H9 (cell line): Measurements from ENCODE around the gene CTCFL. TPM values are rescaled to one million over a fixed set of nuclear protein-coding genes. Genes with fewer than 3 reads are reported as not detected.

Source experiments
- DNase-seq: peaks from one replicate; pipeline ENCODE4 v3.0.0-alpha.2; 2017
- H2AFZ ChIP-seq: one replicate; pipeline ENCODE4 v1.6.1; 2013; ENCODE audit warnings: mild to moderate bottlenecking, low read length, control low read depth, moderate library complexity
- H2AK5ac ChIP-seq: 2 replicates; pipeline ENCODE4 v1.6.1; 2013; ENCODE audit warnings: low read length, control low read depth, mixed read lengths; ENCODE audit not compliant: insufficient read length
- H2BK120ac ChIP-seq: one replicate; pipeline ENCODE4 v1.6.1; 2013; ENCODE audit warnings: low read depth, mild to moderate bottlenecking, low read length, control low read depth, inconsistent platforms; ENCODE audit not compliant: poor library complexity, severe bottlenecking
- H2BK12ac ChIP-seq: 2 replicates; pipeline ENCODE4 v1.6.1; 2013; ENCODE audit warnings: low read length, control low read depth, mixed read lengths, low read depth; ENCODE audit not compliant: insufficient read length
- H2BK15ac ChIP-seq: 2 replicates; pipeline ENCODE4 v1.6.1; 2013; ENCODE audit warnings: low read depth, low read length, control low read depth
- H2BK20ac ChIP-seq: one replicate; pipeline ENCODE4 v1.6.1; 2013; ENCODE audit warnings: low read depth, mild to moderate bottlenecking, low read length, control low read depth, inconsistent platforms; ENCODE audit not compliant: poor library complexity, severe bottlenecking
- H2BK5ac ChIP-seq: 2 replicates; pipeline ENCODE4 v1.6.1; 2013; ENCODE audit warnings: low read length, control low read depth, mixed read lengths; ENCODE audit not compliant: insufficient read length
- H3K14ac ChIP-seq: 2 replicates; pipeline ENCODE4 v1.6.1; 2013; ENCODE audit warnings: low read length, control low read depth; ENCODE audit not compliant: insufficient read depth
- H3K18ac ChIP-seq: 2 replicates; pipeline ENCODE4 v1.6.1; 2013; ENCODE audit warnings: low read depth, mild to moderate bottlenecking, mixed read lengths, low read length, control low read depth; ENCODE audit not compliant: insufficient read length
- H3K23ac ChIP-seq: 2 replicates; pipeline ENCODE4 v1.6.1; 2013; ENCODE audit warnings: low read length, control low read depth, mixed read lengths, low read depth; ENCODE audit not compliant: insufficient read length
- H3K23me2 ChIP-seq: 2 replicates; pipeline ENCODE4 v1.6.1; 2013; ENCODE audit warnings: low read depth, mild to moderate bottlenecking, mixed read lengths, low read length, control low read depth; ENCODE audit not compliant: insufficient read length, poor library complexity, severe bottlenecking
- H3K27ac ChIP-seq: 2 replicates; pipeline ENCODE4 v1.5.1; 2013; ENCODE audit warnings: low read length, control low read depth, mixed read lengths, low read depth; ENCODE audit not compliant: insufficient read length
- H3K27me3 ChIP-seq: 2 replicates; pipeline ENCODE4 v1.6.1; 2013; ENCODE audit warnings: low read length, control low read depth, inconsistent platforms; ENCODE audit not compliant: insufficient read depth
- H3K4ac ChIP-seq: 2 replicates; pipeline ENCODE4 v1.6.1; 2013; ENCODE audit warnings: low read depth, mild to moderate bottlenecking, control low read depth, inconsistent platforms, low read length, moderate library complexity
- H3K4me1 ChIP-seq: 2 replicates; pipeline ENCODE4 v1.6.1; 2013; ENCODE audit warnings: low read length, control low read depth, inconsistent platforms; ENCODE audit not compliant: insufficient read depth
- H3K4me2 ChIP-seq: 2 replicates; pipeline ENCODE4 v1.6.1; 2013; ENCODE audit warnings: low read length, control low read depth, mixed read lengths; ENCODE audit not compliant: insufficient read length, insufficient read depth
- H3K56ac ChIP-seq: 2 replicates; pipeline ENCODE4 v1.6.1; 2013; ENCODE audit warnings: low read depth, mild to moderate bottlenecking, mixed read lengths, low read length, control low read depth; ENCODE audit not compliant: insufficient read length
- H3K79me1 ChIP-seq: 2 replicates; pipeline ENCODE4 v1.6.1; 2013; ENCODE audit warnings: low read depth, mild to moderate bottlenecking, moderate library complexity, low read length, control low read depth, inconsistent platforms; ENCODE audit not compliant: insufficient read depth, poor library complexity, severe bottlenecking
- H3K79me2 ChIP-seq: 2 replicates; pipeline ENCODE4 v1.6.1; 2013; ENCODE audit warnings: low read length, control low read depth, inconsistent platforms; ENCODE audit not compliant: insufficient read depth
- H3K9ac ChIP-seq: 2 replicates; pipeline ENCODE4 v1.6.1; 2013; ENCODE audit warnings: low read length, control low read depth, mixed read lengths; ENCODE audit not compliant: insufficient read length; ENCODE audit errors: extremely low read depth
- H3K9me3 ChIP-seq: one replicate; pipeline ENCODE4 v1.6.1; 2013; ENCODE audit warnings: low read depth, low read length, inconsistent platforms; ENCODE audit not compliant: control insufficient read depth
- H3T11ph ChIP-seq: one replicate; pipeline ENCODE4 v1.6.1; 2013; ENCODE audit warnings: mild to moderate bottlenecking, low read length, control low read depth, inconsistent platforms
- H4K20me1 ChIP-seq: one replicate; pipeline ENCODE4 v1.6.1; 2013; ENCODE audit not compliant: control insufficient read depth, insufficient read length, insufficient read depth
- H4K5ac ChIP-seq: 2 replicates; pipeline ENCODE4 v1.6.1; 2013; ENCODE audit warnings: low read depth, mild to moderate bottlenecking, mixed read lengths, low read length, control low read depth; ENCODE audit not compliant: insufficient read length
- H4K8ac ChIP-seq: replicated peaks from 2 replicates; pipeline ENCODE4 v1.6.1; 2013; ENCODE audit warnings: low read length, control low read depth, mixed read lengths, low read depth; ENCODE audit not compliant: insufficient read length
- H4K91ac ChIP-seq: 2 replicates; pipeline ENCODE4 v1.6.1; 2013; ENCODE audit warnings: low read depth, mild to moderate bottlenecking, moderate library complexity, mixed read lengths, low read length, control low read depth; ENCODE audit not compliant: insufficient read length
- H3K27ac Mint-ChIP-seq, 3 experiments: 2 replicates in 2 of 3; 3 replicates in 1 of 3; pipeline ENCODE4 v1.8.0; 2020 to 2021; ENCODE audit warnings: mixed read lengths in 3 of 3, mild to moderate bottlenecking in 1 of 3, moderate library complexity in 1 of 3
- H3K27me3 Mint-ChIP-seq: 2 replicates; pipeline ENCODE4 v1.8.0; 2021; ENCODE audit warnings: low read depth, mild to moderate bottlenecking, moderate library complexity, mixed read lengths
- H3K36me3 Mint-ChIP-seq, 3 experiments: 2 replicates in 2 of 3; 3 replicates in 1 of 3; pipeline ENCODE4 v1.8.0; 2020 to 2021; ENCODE audit warnings: low read depth in 3 of 3, mixed read lengths in 3 of 3; ENCODE audit not compliant: insufficient read depth in 1 of 3
- H3K4me1 Mint-ChIP-seq, 2 experiments: 2 replicates each; pipeline ENCODE4 v1.8.0; 2020; ENCODE audit warnings: mixed read lengths in 2 of 2
- H3K4me3 Mint-ChIP-seq, 2 experiments: 2 replicates in 1 of 2; 3 replicates in 1 of 2; pipeline ENCODE4 v1.8.0; 2020 to 2021; ENCODE audit warnings: mild to moderate bottlenecking in 2 of 2, mixed read lengths in 2 of 2, moderate library complexity in 1 of 2
- H3K9me3 Mint-ChIP-seq, 2 experiments: 2 replicates in 1 of 2; 3 replicates in 1 of 2; pipeline ENCODE4 v1.8.0; 2020; ENCODE audit warnings: mild to moderate bottlenecking in 2 of 2, mixed read lengths in 2 of 2, moderate library complexity in 1 of 2
- WGBS: extraction: QIAGEN DNeasy Blood & Tissue Kit; methylation state at CpG from one replicate; pipeline ENCODE4 v1.1.7; 2013; ENCODE audit warnings: missing lambda C conversion rate, low lambda C conversion rate, mixed read lengths; ENCODE audit not compliant: insufficient read length; ENCODE audit errors: extremely low coverage; 5-methylcytosine and 5-hydroxymethylcytosine counted together
- total RNA-seq: library from RNA; stranded (reverse); gene quantifications from 2 replicates; pipeline ENCODE4 v1.2.1, GENCODE V29; 2021
- TF ChIP-seq, protein P1 (sequence below): fragments of 200-600 bp; sonication (generic); conservative IDR thresholded peaks from 3 replicates; pipeline ENCODE4 v1.8.0; 2021; ENCODE audit warnings: antibody characterized with exemption, mild to moderate bottlenecking

CTCFL gene
- total RNA-seq, 1 experiment from 2014 or later, result 0.90 TPM

DNA sequence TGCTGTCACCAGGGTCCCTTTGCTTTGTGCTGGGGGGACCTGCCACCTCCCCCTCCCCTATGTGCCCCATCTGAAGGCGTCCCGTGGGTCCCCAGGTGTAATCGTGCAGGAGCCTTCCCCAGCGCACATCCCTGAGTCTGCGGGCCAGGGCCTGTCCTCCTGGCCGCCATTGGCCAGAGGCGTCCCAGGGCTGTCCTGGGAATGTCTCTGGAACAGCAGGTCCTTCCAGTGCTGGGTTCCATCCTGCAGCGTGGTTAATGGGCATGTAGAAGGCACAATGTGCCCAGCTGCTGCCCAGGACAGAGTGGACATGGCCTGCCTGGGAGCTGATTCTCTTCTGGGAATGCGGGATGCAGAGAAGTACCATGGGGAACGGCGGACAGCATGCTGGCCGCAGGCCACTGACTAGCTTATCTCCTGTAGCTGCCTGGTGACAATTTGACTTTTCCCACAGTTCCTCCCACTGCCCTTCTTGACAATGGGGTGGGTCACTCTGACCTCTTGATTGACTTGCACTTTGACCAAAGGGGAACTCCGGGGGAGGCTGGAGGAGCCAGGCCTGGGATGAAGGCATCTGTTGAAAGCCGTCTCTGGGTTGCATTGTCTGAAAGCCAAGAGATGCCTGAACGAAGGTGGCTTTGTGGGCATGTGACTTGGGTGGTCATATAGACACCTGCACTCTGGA is 64.0 kb downstream of the CTCFL start:
- Histone ChIP-seq H4K20me1 (no peaks in the 10 kb centered on the region), H3K9me3 (no peaks in the 10 kb centered on the region), H2BK15ac (no peak overlapping the region), H4K91ac (no peak overlapping the region), H4K5ac (no peak overlapping the region), H2BK120ac (no peak overlapping the region), H3K9ac (no peak overlapping the region), H2BK5ac (no peak overlapping the region), H2AK5ac (no peak overlapping the region), H3K23ac (no peak overlapping the region), H3K4me2 (no peak overlapping the region), H3K79me2 (no peaks in the 10 kb centered on the region), H2BK12ac (no peak overlapping the region), H3K4me1 (no peaks in the 10 kb centered on the region), H2AFZ (no peak overlapping the region), H4K8ac (no peak overlapping the region), H2BK20ac (no peak overlapping the region), H3K27me3 (no peaks in the 10 kb centered on the region), H3K23me2 (no peaks in the 10 kb centered on the region), H3T11ph (no peak overlapping the region), H3K4ac (no peak overlapping the region), H3K27ac (no peak overlapping the region), H3K18ac (no peak overlapping the region), H3K79me1 (no peaks in the 10 kb centered on the region), H3K56ac (no peak overlapping the region), H3K14ac (no peak overlapping the region)
- DNase-seq, result no peak
- H3K36me3 Mint-ChIP-seq, result peaks cover 0 to 5% (median 5%) of the 10 kb centered on the region in 3 experiments; a peak in 2 of 7 replicates
- peaks cover 0 to 9% of the 10 kb centered on the region in 2 experiments; a peak in 2 of 4 replicates for H3K4me1 Mint-ChIP-seq
- peaks cover 3% of the 10 kb centered on the region for H3K27me3 Mint-ChIP-seq
- H3K27ac Mint-ChIP-seq, result peak overlapping the region in 1 of 3 experiments; percentile 94; a peak in 1 of 7 replicates
- no CpG with 5 or more reads among the region's 15 CpGs for WGBS
- no peak overlapping the region for H3K4me3 Mint-ChIP-seq
- H3K9me3 Mint-ChIP-seq, result peaks cover 5 to 11% of the 10 kb centered on the region in 2 experiments; a peak in 4 of 5 replicates
- TF ChIP-seq, protein P1, sequence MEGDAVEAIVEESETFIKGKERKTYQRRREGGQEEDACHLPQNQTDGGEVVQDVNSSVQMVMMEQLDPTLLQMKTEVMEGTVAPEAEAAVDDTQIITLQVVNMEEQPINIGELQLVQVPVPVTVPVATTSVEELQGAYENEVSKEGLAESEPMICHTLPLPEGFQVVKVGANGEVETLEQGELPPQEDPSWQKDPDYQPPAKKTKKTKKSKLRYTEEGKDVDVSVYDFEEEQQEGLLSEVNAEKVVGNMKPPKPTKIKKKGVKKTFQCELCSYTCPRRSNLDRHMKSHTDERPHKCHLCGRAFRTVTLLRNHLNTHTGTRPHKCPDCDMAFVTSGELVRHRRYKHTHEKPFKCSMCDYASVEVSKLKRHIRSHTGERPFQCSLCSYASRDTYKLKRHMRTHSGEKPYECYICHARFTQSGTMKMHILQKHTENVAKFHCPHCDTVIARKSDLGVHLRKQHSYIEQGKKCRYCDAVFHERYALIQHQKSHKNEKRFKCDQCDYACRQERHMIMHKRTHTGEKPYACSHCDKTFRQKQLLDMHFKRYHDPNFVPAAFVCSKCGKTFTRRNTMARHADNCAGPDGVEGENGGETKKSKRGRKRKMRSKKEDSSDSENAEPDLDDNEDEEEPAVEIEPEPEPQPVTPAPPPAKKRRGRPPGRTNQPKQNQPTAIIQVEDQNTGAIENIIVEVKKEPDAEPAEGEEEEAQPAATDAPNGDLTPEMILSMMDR, result no peak
